Glomerular endothelial cell (primary cell): ENCODE measurements around the gene RALGAPA2. TPM values are rescaled to one million over a fixed set of nuclear protein-coding genes. Genes with fewer than 3 reads are reported as not detected.
"Not testable (repeated sequence)": the region's sequence is repeated elsewhere in the genome, so short reads cannot be mapped to it uniquely, and the experiment has no call there.

Experiments used
- DNase-seq: peaks from one replicate; pipeline ENCODE4 v3.0.0-alpha.2; 2011; ENCODE audit warnings: low read depth, low spot score; ENCODE audit errors: extremely low read depth
- total RNA-seq: library from RNA; depleted of rRNA; stranded (reverse); fragments of >200 nt; gene quantifications from 2 replicates; pipeline ENCODE4 v1.2.3, GENCODE V29; 2015

RALGAPA2 gene
- total RNA-seq, 1 donor from 2014 or later: 98.7 TPM

- DNase-seq: no peak
Measured at GRCh38 chr20:20362774-20363433, 349.5 kb downstream of the RALGAPA2 start.

- peak; percentile 23 for DNase-seq
Measured at GRCh38 chr20:20360464-20360863, 352.0 kb downstream of the RALGAPA2 start.

GRCh38 chr20:20359628-20360027 is 352.8 kb downstream of the RALGAPA2 start:
- DNase-seq: no peak

GRCh38 chr20:20358801-20359200 is 353.6 kb downstream of the RALGAPA2 start:
- DNase-seq: no peak

GRCh38 chr20:20355503-20355902 is 356.9 kb downstream of the RALGAPA2 start:
- not testable (repeated sequence) for DNase-seq

- DNase-seq: no peak
Measured at GRCh38 chr20:20353576-20353975, 358.9 kb downstream of the RALGAPA2 start.

- DNase-seq: no peak
Measured at GRCh38 chr20:20344476-20344875, 368.0 kb downstream of the RALGAPA2 start.

- DNase-seq: no peak
Measured at GRCh38 chr20:20343932-20344331, 368.5 kb downstream of the RALGAPA2 start.
